NCI-H1930 (cell line): Measurements from ENCODE around the gene GNB1.

Experiments used
- DNase-seq, 2 experiments: peaks; one replicate each; lab custom pipeline; 2025; lab: John Stamatoyannopoulos, UW

Gene GNB1

DNA sequence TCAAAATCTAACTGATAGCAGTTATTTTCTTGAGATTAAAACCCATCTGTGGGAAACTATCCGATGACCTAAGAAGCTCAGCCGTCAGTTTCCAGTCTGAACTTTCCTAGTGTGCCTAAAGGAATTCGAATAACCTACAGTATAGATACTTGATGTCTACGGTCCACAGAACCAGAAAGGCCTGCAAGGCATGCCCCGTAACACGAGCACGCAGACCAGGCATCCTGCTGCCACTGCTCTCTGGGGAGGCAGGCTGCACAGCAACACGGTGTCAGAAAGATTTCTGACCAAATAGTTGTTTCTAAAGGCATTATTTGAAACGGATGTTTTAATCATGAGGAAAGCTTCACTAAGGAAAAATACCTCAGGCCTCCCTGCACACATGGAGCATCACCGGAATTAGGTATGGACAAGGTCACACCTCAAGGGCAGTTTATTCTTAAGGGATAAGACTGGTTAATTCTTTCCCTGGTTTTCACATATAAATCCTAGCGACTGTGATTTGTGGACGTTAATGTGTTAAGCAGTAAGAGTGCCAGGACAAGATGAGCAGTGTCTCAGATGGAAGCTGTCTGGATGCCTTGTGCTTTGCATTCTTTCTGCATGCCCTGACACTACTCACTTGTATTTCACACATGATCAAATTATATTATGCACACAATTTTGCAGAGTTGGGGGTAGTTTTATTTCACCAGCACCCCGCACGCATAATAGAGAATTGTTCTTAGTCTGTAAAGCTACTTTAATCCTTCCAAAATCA lies 63.6 kb downstream of the GNB1 start:
- no peak for DNase-seq

DNA sequence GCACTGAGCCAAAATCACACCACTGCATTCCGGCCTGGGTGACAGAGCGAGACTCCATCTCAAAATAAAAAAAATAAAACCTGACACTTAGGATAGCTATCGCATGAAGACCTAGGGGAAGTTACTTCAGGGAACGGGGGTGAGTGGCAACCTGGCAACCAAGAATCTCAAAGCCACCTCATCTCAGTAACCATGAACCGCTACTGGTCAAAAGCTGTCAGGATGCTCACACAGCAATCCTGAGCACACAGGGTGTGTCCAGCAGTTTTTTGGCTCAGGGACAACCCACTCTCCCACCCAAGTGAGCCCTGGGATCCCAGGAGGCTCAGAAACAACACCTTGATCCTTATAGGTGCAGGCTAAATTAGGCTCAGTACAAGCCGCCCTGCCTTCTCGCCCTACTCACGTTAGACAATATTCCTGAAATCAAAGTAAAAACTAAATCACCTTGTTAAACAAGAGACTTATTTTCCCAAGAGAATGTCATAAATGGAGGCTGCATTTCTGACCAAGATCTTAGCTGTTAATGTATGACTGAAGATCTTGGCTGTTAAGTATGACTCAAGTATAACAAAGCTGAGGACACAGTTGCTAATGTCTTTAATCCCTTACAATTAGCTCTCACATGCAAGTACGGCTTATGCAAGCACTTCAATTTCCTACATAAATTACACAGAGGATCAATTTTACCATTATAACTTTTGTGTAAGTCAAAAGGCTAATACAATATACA lies 64.4 kb downstream of the GNB1 start:
- no peak for DNase-seq

DNA sequence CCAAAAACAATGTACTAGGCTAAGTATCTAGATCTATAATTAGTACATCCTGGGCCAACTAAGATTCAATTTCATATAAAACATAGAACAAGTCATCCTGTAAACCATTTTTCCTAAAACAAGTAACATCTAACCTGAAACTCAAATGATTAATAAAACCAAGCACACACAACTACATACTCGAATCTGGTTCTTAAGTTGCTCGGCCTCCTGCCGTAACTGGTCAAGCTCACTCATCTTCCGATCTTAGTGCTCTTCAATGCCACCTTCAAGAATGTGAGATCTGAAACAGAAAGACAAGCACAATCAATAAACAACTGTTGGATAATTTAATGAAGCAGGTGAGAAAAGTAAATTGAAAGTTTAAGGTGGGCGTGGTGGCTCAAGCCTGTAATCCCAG lies 65.7 kb downstream of the GNB1 start:
- no peak for DNase-seq

GRCh38 chr1:1819762-1820161 lies 71.1 kb downstream of the GNB1 start:
- no peak for DNase-seq

DNA sequence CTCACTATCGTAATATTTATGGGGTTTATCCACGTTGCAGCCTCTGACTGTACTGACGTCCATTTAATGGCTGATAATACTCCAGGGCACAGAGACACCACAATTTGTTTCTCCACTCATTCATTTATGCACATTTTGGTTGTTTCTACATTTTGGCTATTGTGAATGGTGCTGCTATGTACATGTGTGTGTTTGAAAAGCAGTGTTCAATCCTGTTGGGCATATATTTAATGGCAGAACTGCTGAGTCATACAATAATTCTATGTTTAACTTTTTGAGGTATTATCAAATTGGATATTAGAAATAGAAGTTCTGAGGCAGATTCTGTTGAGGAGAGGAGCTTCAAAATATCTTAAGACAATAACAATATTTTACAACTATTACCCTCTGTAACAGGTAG lies 73.7 kb downstream of the GNB1 start:
- no peak for DNase-seq

DNA sequence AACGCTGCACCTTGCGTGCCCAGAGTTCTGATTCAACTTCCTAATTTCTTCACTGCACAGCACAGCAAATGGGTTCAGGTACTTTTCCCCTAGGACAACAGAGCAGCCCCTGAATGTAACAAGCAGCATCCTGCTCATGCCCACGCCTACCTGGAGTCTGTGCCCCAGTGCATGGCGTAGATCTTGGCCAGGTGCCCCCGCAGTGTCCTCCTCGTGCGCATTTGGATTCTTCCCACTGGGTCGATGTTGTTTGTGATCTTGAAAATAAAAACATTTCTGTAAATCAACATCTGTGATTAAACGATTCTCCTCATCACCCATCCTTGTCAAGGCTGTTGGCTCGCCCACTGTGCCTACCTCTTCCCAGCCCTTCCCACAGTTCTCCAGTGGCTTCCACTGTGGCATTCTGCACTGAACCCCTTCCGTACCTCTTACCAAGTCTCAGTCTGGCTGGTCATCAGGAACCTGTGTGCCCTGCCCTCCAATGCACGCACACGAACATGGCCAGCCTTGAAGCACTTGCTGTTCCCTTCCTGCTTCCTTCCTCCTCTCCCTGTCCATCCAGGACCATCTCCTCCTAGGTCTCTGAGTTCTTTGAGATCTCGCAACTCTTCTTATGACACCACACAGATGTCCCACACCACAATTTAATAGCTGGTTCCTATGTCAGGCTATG lies 75.1 kb downstream of the GNB1 start:
- no peak for DNase-seq

- no peak for DNase-seq
Measured at GRCh38 chr1:1809489-1809888, 81.4 kb downstream of the GNB1 start.

- DNase-seq = no peak
Measured at GRCh38 chr1:1808206-1808605, 82.7 kb downstream of the GNB1 start.

DNA sequence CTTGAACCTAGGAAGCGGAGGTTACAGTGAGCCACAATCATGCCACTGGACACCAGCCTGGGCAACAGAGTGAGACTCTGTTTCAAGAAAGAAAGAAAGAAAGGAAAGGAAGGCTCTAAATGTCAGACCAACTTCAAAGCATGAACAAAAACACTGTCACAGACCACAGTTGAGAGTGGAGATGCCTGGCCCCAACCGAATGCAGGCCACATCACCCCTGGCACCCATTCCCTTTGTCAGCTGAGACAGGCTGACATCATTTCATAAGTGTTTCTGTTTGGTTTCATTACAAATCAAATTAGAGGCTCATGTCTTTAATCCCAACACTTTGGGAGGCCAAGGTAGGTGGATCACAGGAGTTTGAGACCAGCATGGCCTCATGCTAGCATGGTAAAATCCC lies 84.0 kb downstream of the GNB1 start:
- no peak for DNase-seq

GRCh38 chr1:1804301-1804700 lies 86.6 kb downstream of the GNB1 start:
- DNase-seq = no peak

DNA sequence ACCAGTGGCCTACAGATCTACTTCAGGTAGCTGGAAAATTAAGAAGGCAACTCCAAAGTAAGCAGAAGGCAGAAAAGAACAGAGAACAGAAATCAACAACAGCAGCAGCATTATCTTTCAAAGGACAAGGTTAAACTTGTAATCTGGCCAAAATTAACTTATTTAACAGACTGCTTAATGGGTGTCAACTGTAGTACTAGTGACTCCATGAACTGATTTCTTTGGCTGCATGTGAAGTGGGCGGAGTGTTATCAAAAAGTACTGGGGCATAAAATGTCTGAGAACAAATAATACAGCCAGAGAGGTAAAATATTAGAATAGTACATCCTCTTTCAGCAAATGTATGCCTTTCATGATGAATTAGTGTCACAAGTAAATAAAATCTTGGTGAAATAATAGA lies 88.0 kb downstream of the GNB1 start:
- DNase-seq = no peak

- no peak for DNase-seq
Measured at GRCh38 chr1:1799716-1800115, 91.2 kb downstream of the GNB1 start.

GRCh38 chr1:1797731-1798341 lies 93.1 kb downstream of the GNB1 start:
- no peak for DNase-seq

DNA sequence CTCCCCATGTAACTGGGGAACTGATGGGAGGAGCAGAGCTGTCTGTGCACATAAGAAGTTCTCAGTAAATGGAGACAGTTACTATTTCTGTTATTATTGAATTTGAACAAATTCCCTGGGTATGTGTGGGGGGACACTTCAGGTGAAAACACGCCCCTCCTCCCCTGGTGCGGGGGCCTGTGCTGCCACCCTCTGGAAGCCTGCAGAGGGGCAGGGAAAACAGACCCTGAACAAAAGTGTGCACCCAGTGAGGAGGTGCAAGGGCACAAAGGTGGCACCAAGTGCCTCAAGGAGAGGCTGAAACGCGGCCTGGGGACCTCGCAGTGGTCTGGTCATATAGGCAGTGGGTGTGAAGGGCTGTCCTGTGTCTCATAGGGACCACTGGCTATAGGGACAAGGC lies 94.4 kb downstream of the GNB1 start:
- DNase-seq = no peak

DNA sequence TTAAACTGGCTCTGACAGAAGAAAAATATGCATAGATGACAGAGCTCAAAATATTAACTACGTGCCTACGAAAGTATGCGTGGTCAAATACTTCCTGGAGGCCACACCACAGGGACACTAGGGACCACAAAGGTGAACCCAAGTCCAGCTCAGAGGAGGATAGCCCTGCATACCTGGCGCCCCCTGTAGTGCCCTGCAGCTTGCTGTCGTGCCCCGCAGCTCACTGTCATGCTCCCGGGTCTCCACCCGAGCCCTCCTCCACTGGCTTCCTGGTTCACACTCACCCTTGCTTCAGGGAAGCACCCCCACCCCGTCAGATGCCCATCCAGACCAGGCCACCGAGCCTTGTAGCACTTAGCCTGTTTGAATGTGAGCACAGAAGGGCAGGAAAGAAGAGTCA lies 95.9 kb downstream of the GNB1 start:
- no peak for DNase-seq

- DNase-seq = no peak
Measured at GRCh38 chr1:1793481-1794244, 97.2 kb downstream of the GNB1 start.

DNA sequence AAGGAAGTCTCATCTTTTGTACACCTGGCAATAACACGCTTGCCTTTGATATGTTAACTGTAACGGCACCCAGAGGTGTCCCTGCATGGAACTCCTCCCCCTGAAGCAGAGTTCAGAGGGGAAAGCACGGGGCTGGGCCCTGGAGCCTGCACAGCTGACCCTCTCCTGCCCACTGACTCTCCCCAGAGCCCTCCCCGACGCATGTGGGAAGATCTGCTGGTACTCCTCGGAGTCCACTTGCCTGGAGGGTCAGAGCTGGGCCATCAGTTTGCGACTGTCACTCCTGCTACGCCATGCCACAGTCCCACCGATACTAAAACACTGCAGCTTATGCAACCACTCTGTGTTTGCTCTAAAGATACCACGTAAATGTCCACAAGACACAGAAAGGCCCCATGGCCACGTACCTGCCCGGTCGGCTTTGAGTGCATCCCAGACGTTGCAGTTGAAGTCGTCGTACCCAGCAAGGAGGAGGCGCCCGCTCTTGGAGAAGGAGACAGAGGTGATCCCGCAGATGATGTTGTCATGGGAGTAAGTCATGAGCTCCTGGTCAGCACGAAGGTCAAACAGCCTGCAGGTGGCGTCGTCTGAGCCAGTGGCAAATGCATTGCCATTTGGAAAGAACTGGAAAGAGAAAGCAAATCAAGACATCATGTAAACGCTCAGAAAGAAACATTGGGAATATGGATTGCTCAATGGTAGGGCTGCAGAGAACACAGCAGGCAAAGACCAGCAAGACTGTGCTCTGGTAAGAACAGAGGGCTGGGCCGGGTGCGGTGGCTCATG lies 102.0 kb downstream of the GNB1 start:
- no peak for DNase-seq

GRCh38 chr1:1788136-1788535 lies 102.8 kb downstream of the GNB1 start:
- no peak for DNase-seq

- DNase-seq = no peak
Measured at GRCh38 chr1:1786836-1787605, 103.9 kb downstream of the GNB1 start.

DNA sequence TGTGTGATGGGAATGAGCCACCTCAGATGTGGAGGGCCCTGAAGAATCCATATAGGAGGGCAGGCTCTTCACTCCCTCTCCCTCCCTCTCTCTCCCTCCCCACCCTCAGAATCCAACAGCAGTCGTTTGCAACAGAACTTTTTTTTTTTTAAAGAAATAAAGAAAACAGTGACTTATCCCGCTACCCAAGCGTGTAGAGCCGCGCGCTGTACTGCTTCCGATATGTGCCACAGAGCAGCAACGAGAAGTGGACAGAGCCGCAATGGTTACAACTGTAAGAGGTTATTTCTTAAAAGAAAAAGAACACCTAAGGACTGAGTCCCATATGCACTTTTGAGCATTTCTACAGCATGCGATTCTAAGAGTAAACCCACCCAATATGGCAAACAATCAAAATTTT lies 105.2 kb downstream of the GNB1 start:
- no peak for DNase-seq
